ENCODE data around the gene NPHP4. TPM values are rescaled to one million over a fixed set of nuclear protein-coding genes. Genes with fewer than 3 reads are reported as not detected.

Gene NPHP4
- total RNA-seq, 1 experiment from 2014 or later, result 16.8 TPM

- H3K9me3 Mint-ChIP-seq, result no peaks in the 10 kb centered on the region
- ChIA-PET CTCF (no interaction called here), POLR2A (no interaction called here)
- ATAC-seq, result no peak
- H3K27me3 Mint-ChIP-seq (ENCODE audit: low read depth), result no peaks in the 10 kb centered on the region
- H3K27ac Mint-ChIP-seq, result no peak overlapping the region; the same call in 1 of the 2 replicates
- peaks cover 20% of the 10 kb centered on the region for H3K36me3 Mint-ChIP-seq
- no peak for TF ChIP-seq PRRX2 (CRISPR knock-in tag; IDR thresholded peaks at IDR 0.05)
- TF ChIP-seq ZNF317 (CRISPR knock-in tag; IDR thresholded peaks at IDR 0.05; ENCODE audit: borderline replicate concordance, low read depth), result no peak
- no peak for TF ChIP-seq E2F4 (CRISPR knock-in tag; IDR thresholded peaks at IDR 0.05; ENCODE audit: borderline replicate concordance, low read depth)
- TF ChIP-seq MLX (CRISPR knock-in tag; IDR thresholded peaks at IDR 0.05), result no peak
- no peak for TF ChIP-seq CDX4 (CRISPR knock-in tag; IDR thresholded peaks at IDR 0.05; ENCODE audit: borderline replicate concordance)
- TF ChIP-seq NR1H2 (CRISPR knock-in tag; IDR thresholded peaks at IDR 0.05), result no peak
- TF ChIP-seq ZMAT4 (CRISPR knock-in tag; IDR thresholded peaks at IDR 0.05), result no peak
- H3K4me3 Mint-ChIP-seq, result no peak overlapping the region
- no peaks in the 10 kb centered on the region for H3K4me1 Mint-ChIP-seq
- DNase-seq (ENCODE audit: low spot score), result no peak
These were observed 36.0 kb downstream of the NPHP4 start for GRCh38 chr1:5956022-5956830.

GRCh38 chr1:5955479-5955977 lies 36.7 kb downstream of the NPHP4 start:
- Mint-ChIP-seq H3K27me3 (ENCODE audit: low read depth) (no peaks in the 10 kb centered on the region), H3K27ac (0 out of 2 replicates have a peak overlapping the region, but pooled peaks have one; percentile 6), H3K36me3 (peaks cover 14% of the 10 kb centered on the region), H3K9me3 (no peaks in the 10 kb centered on the region), H3K4me1 (no peaks in the 10 kb centered on the region), H3K4me3 (no peak overlapping the region)
- CTCF ChIA-PET, result no interaction called here
- no peak for ATAC-seq
- no peak for TF ChIP-seq USF2 (CRISPR knock-in tag; IDR thresholded peaks at IDR 0.05)
- TF ChIP-seq GABPB1 (CRISPR knock-in tag; IDR thresholded peaks at IDR 0.05), result peak; percentile 70; the same call in 1 of the 2 replicates
- no peak for TF ChIP-seq FOXJ3 (CRISPR knock-in tag; IDR thresholded peaks at IDR 0.05; ENCODE audit: borderline replicate concordance)
- no peak for DNase-seq (ENCODE audit: low spot score)
- POLR2A ChIA-PET, result no interaction called here

- ChIA-PET CTCF (no interaction called here), POLR2A (no interaction called here)
These were observed 37.3 kb downstream of the NPHP4 start for GRCh38 chr1:5954964-5955363.

More at GRCh38 chr1:5954964-5955363, 37.3 kb downstream of the NPHP4 start:
- ATAC-seq (no peak), DNase-seq (ENCODE audit: low spot score) (no peak)
- Mint-ChIP-seq H3K27ac (no peak overlapping the region), H3K27me3 (ENCODE audit: low read depth) (no peaks in the 10 kb centered on the region), H3K4me1 (no peaks in the 10 kb centered on the region), H3K9me3 (no peaks in the 10 kb centered on the region), H3K36me3 (peaks cover 8% of the 10 kb centered on the region; the same call in 1 of the 2 replicates), H3K4me3 (no peak overlapping the region)
- TF ChIP-seq NFYB (CRISPR knock-in tag; conservative IDR thresholded peaks at IDR 0.05; ENCODE audit: low read depth) (no peak), CTCF (IDR thresholded peaks at IDR 0.05) (no peak), ZNF512 (CRISPR knock-in tag; IDR thresholded peaks at IDR 0.05; ENCODE audit: borderline replicate concordance) (no peak), CDX4 (CRISPR knock-in tag; IDR thresholded peaks at IDR 0.05; ENCODE audit: borderline replicate concordance) (no peak), MLX (CRISPR knock-in tag; IDR thresholded peaks at IDR 0.05) (no peak), ZBTB43 (CRISPR knock-in tag; IDR thresholded peaks at IDR 0.05) (no peak), TCF7 (CRISPR knock-in tag; IDR thresholded peaks at IDR 0.05; ENCODE audit: low read depth) (no peak), GRHL2 (CRISPR knock-in tag; IDR thresholded peaks at IDR 0.05; ENCODE audit: insufficient replicate concordance, severe bottlenecking) (no peak), ATF1 (CRISPR knock-in tag; IDR thresholded peaks at IDR 0.05) (no peak), FOXJ3 (CRISPR knock-in tag; IDR thresholded peaks at IDR 0.05; ENCODE audit: borderline replicate concordance) (no peak), ZMAT4 (CRISPR knock-in tag; IDR thresholded peaks at IDR 0.05) (no peak)
